Stimulated activated CD4-positive, alpha-beta T cell treated with anti-CD3 and anti-CD28 coated beads, Interleukin-2, amount 100 ng/mL, for 4 hours (primary cell): ENCODE results near the gene ARL4A.
"Not testable (repeated sequence)": the region's sequence is repeated elsewhere in the genome, so short reads cannot be mapped to it uniquely, and the experiment has no call there.

ENCODE experiments used
- DNase-seq: peaks from one replicate; pipeline ENCODE4 v3.0.0-alpha.2; 2020; ENCODE audit warnings: low read depth

The ARL4A gene

GRCh38 chr7:12686891-12687717 is at the start of gene ARL4A:
Gene ARL4A (plus strand): TSS chr7:12687633. CDS start chr7:12688255, 622 bp downstream.
- DNase-seq = peak; percentile 78

- DNase-seq = no peak
Observed at GRCh38 chr7:12637819-12638592, 49.4 kb upstream of the ARL4A start.

GRCh38 chr7:12638851-12639456 is 48.5 kb upstream of the ARL4A start:
- no peak for DNase-seq

DNA sequence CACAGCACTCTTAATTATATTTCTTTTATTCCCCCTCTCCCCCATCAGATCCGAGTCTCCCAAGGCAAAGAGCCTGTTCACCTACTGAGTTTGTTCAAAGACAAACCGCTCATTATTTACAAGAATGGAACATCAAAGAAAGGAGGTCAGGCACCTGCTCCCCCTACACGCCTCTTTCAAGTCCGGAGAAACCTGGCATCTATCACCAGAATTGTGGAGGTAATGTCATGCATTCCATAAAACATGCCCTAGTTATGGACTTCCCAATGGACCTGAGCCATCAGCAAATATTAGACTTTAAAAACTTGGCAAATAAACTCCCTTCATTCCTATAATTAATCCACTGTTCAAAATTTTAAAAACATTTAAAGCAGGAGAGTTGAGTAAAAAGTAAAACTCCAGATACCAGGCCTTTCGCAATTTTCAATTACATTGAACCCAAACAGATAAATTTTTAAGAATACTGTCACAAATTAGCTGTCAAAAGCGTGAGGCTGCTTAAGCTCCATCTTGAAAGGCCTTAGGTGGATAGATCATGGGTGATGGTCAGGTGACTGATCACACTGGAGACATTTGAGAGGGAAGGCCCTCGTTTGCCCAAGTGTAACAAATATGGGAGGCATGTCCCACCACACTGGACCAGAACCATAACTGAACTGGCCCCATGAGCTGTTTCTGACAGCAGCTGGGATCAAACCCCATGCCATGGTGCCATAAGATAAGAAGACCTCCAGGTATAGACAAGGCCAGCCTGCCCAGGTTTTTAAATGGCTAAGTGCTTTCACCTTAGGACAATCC is 46.9 kb upstream of the ARL4A start:
- DNase-seq = no peak

- DNase-seq = no peak
Observed at GRCh38 chr7:12641196-12641595, 46.2 kb upstream of the ARL4A start.

DNA sequence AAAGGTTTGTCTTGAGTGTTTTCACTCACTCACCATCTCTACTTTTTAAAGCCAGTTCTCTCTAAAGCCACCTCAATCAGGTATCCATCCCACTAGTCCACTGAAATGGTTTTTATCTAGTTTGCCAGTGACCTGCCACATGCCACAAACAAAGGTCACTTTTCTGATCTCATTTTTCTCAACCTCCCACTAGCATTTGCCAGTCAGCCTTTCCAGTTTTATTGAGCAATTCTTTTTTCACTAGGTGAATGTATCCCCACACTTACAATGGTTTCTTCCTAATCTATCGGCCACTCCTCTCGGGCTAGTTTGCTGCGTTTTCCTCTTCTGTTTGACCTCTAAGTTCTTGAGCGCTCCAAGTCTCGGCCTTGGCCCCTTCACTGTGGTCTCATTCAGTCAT is 44.9 kb upstream of the ARL4A start:
- DNase-seq = no peak

- no peak for DNase-seq
Observed at GRCh38 chr7:12643001-12643643, 44.3 kb upstream of the ARL4A start.

DNA sequence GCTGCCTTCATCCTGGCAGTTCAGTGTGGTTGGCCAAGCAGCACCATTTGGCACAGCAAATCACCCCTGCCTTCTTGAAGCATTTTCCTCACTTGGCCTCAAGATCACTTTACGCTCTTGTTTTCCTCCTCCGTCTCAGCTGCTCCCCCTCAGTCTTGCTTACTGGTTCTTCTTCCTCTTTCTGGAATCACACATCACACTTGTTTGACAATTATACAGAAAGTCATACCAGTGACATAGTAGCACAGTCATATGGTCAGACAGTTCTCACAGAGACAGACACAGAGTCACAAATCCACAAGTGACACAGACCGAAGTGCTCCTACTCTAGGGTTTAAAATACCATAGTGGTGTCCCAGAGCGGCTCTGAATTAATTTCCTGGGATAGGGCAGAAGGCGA is 43.8 kb upstream of the ARL4A start:
- no peak for DNase-seq

- DNase-seq = not testable (repeated sequence)
Observed at GRCh38 chr7:12645212-12645611, 42.2 kb upstream of the ARL4A start.

DNA sequence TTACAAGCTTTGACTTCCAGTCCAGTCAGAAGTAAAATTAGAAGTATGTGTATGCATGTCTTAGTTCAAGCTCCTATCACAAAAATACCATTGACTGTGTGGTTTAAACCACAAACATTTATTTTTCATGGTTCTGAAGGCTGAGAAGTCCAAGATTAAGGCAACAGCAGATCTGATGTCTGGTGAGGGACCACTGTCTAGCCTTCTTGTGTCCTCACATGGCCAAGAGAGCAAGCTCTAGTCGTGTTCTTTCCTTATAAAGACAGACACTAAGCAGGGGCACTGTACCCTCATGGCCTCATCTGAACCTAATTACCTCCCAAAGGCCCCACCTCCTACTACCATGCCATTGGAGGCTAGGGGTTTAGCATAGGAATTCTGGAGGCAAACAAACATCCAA is 41.3 kb upstream of the ARL4A start:
- no peak for DNase-seq

DNA sequence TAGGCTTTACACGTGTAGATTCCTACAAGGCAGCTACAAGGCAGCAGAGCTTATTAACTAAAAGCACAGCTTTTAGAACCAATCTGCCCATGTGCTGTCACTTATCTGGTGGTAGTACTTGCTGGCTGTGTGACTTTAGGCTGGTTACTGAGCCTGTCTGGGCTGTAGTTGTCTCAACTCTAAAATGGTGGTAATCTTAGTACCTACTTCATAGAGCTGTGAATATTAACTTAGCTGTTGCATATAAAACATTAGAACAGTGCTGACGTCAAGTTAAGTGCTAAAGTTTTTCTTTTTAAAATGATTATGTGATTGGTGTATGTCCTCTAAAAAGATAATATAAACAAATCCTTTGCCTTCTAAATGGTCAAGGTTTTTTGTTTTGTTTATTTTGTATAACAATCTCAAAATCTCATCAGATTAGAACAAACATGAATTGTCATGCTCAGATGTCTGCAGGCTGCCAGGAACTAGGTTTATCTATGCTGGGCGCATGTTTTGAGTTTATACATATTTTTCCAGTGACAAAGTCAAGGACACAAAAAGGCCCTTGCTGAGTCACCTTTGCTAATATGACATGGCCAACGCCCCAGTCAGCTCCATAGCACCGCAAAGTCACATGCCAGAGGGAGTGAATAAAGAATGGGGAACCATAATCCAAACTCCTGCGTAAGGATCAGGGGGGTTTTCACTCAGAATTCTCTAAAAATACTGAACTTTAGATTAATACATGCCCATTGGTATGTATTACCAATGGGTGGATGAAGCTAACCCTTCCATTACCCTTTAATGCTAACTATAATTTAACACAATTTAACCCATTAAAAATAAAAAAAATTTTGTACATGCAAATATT is 39.8 kb upstream of the ARL4A start:
- no peak for DNase-seq

DNA sequence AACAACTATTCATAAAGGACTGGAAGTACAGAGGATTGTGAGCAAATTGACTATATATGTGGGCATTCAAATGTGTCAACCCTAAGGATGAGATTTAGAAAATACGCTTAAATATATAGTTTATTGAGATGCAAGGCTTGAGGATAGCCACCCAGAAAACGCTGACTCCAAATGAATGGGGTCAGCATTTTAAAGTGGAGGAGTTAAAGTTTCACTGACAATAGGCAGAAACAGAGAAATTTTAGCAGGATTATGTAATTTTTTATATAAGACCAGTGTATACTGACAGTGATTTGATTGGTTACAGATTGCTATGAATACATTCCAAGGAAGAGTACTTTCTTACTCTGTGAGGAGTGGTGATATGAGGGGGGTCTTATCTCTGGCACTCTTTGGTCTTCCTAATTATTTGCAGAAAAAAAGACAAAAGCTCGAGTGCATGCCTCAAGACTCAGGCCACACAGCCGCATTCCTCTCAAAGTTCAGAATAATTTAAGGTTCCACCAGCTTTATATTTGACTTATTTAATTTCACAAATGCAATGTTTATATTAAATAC is 38.6 kb upstream of the ARL4A start:
- DNase-seq = no peak

GRCh38 chr7:12649348-12649747 is 38.1 kb upstream of the ARL4A start:
- no peak for DNase-seq

- DNase-seq = no peak
Observed at GRCh38 chr7:12650080-12650479, 37.4 kb upstream of the ARL4A start.

GRCh38 chr7:12653110-12653509 is 34.3 kb upstream of the ARL4A start:
- no peak for DNase-seq

DNA sequence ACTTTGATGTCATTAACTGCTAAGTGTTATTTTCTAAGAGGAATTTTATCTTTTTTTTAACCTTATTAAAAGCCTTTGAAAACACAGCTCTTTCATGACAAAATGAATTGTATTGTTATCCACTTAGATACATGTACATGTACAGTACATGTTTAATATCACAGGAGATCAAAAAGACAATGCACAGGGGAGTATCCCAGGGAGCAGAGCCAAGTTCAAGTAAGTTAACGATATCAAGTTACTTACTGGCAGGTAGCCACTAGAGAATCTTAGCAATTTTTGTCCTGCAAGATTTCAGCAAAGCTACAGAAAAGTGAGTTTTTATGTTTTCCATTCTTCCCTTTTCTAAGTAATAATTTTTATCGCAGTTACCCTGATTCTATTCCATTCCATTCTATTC is 33.9 kb upstream of the ARL4A start:
- no peak for DNase-seq

DNA sequence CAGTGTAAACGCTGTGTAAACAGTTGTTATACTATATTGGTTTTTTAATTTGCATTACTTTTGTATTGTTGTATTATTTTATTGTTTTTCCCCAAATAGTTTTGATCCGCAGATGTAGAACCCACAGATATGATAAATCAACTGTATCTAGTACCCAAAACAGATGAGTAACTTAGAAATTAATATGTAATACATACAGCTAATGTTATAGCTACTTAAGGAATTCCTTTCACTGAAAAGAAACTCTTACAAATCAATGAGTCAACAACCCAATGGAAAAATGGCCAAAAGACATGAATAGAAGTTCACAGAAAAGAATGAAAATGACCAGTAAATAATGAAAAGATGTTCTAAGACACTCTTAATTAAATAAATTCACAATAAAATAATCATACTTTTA is 32.3 kb upstream of the ARL4A start:
- DNase-seq = no peak

DNA sequence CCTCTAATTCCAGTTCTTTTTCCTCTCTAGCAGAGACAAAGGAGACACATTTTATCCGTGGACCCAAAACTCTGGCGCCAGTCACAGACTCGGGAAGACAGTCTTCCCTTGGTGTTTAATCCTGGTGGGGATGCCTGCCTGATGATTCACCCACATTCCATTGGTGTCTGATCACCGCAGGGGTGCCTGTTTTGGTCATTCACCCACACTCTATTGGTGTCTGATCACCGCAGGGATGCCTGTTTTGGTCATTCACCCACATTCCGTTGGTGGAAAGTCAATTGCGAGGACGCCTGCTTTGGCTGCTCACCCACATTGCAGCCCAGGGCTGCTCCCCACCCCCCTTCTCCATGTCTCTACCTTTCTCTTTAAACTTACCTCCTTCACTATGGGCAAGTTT is 27.0 kb upstream of the ARL4A start:
- not testable (repeated sequence) for DNase-seq

GRCh38 chr7:12660986-12661385 is 26.4 kb upstream of the ARL4A start:
- not testable (repeated sequence) for DNase-seq

DNA sequence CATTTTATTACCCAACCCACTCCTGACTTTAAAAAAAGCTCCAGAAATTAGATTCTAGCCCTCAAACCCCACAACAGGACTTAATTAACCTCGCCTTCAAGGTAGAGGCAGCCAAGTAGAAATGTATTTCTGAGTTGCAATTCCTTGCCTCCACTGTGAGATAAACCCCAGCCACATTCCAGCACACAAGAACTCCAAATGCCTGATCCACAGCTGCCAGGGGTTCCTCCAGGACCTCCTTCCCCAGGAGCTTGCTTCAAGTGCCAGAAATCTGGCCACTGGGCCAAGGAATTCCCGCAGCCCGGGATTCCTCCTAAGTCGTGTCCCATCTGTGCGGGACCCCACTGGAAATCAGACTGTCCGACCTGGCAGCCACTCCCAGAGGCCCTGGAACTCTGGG is 25.9 kb upstream of the ARL4A start:
- no peak for DNase-seq
